ENCODE data around the gene GREM2.

- TF ChIP-seq ZNF274 (IDR thresholded peaks at IDR 0.05; ENCODE audit: low read depth, low read length) (no peak), SUZ12 (IDR thresholded peaks at IDR 0.05; ENCODE audit: extremely low read depth, insufficient read depth, insufficient read length) (no peak), YY1 (IDR thresholded peaks at IDR 0.05; ENCODE audit: insufficient read depth, insufficient read length) (no peak)
Observed at GRCh38 chr1:240503036-240503435, 108.9 kb downstream of the GREM2 start.

Data from NT2/D1 (cell line).